Type B pancreatic cell (in vitro differentiated cells): Measurements from ENCODE around the gene POLR2J2. TPM values are rescaled to one million over a fixed set of nuclear protein-coding genes. Genes with fewer than 3 reads are reported as not detected.
"Not testable (repeated sequence)": the region's sequence is repeated elsewhere in the genome, so short reads cannot be mapped to it uniquely, and the experiment has no call there.

ENCODE experiments used
- DNase-seq: peaks from one replicate; pipeline ENCODE4 v3.0.0; 2021; ENCODE audit warnings: mixed read lengths; ENCODE audit not compliant: unreplicated experiment; ENCODE audit errors: extremely low spot score
- H3K27ac Mint-ChIP-seq: 2 replicates; pipeline ENCODE4 v1.8.0; 2021; ENCODE audit warnings: mild to moderate bottlenecking, mixed read lengths
- H3K27me3 Mint-ChIP-seq: 2 replicates; pipeline ENCODE4 v1.8.0; 2021; ENCODE audit warnings: mixed read lengths
- H3K36me3 Mint-ChIP-seq: 2 replicates; pipeline ENCODE4 v1.8.0; 2021; ENCODE audit warnings: mixed read lengths
- H3K4me1 Mint-ChIP-seq: one replicate; pipeline ENCODE4 v1.8.0; 2021; ENCODE audit warnings: mixed read lengths; ENCODE audit not compliant: unreplicated experiment
- H3K4me3 Mint-ChIP-seq: 2 replicates; pipeline ENCODE4 v1.8.0; 2021; ENCODE audit warnings: mild to moderate bottlenecking, mixed read lengths
- H3K9me3 Mint-ChIP-seq: 2 replicates; pipeline ENCODE4 v1.8.0; 2021; ENCODE audit warnings: mixed read lengths
- total RNA-seq: library from RNA; stranded (reverse); gene quantifications from 2 replicates; pipeline ENCODE4 v1.2.1, GENCODE V29; 2021; ENCODE audit warnings: low replicate concordance

POLR2J2 gene
- total RNA-seq, 1 donor from 2014 or later: 9.4 TPM

DNA sequence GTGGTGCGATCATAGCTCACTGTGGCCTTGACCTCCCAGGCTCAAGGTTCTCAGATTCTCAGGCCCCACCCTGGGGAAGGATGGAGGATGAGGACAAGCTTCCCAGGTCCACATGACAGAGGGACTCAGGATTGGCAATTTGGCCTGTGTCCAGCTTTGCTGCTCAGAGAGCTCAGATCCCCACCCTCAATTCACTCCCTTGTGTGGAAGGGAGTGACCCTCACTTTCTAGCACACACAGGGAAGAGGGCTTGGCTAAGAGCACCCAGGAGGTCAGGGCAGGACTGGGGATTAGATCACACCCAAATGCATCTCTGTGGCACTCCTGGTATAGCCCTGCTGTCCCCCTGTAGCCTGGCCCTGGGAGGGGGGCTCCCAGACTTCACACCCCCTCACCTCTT lies 28.1 kb downstream of the POLR2J2 start:
- H3K4me1 Mint-ChIP-seq, H3K9me3 Mint-ChIP-seq, H3K27ac Mint-ChIP-seq, H3K4me3 Mint-ChIP-seq, H3K27me3 Mint-ChIP-seq, H3K36me3 Mint-ChIP-seq, DNase-seq: not testable (repeated sequence)

DNA sequence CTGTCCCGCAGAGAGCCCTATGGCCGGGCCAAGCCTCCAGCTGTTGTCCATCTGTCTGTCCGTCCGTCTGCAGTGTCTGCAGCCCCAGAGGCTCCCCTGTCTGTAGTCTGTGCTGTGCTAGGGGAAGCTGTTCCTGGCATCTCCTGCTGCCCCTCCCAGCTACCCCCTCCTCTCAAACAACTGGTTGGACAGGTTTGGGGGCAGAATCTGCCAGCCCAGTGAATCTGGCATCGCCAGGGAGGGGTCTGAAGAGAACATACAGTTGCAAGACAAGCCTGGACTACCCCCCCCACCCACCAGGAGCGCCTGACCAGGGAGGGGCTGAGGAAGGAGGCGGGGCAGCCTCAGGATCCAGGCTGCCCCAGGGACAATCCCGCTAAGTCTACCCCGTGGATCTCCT lies 28.8 kb downstream of the POLR2J2 start, which contains the start of gene UPK3BL1:
Gene UPK3BL1, minus strand, starts transcription at position 101 of the 400 bp plus-strand sequence. Its CDS starts 50 bp downstream, at position 51.
- not testable (repeated sequence) for H3K9me3 Mint-ChIP-seq, H3K27ac Mint-ChIP-seq, DNase-seq, H3K4me1 Mint-ChIP-seq, H3K4me3 Mint-ChIP-seq, H3K36me3 Mint-ChIP-seq, H3K27me3 Mint-ChIP-seq

GRCh38 chr7:102638848-102639247 lies 32.6 kb downstream of the POLR2J2 start:
- DNase-seq, H3K27me3 Mint-ChIP-seq, H3K9me3 Mint-ChIP-seq, H3K4me1 Mint-ChIP-seq, H3K27ac Mint-ChIP-seq, H3K4me3 Mint-ChIP-seq, H3K36me3 Mint-ChIP-seq: not testable (repeated sequence)

GRCh38 chr7:102636956-102637355 lies 34.5 kb downstream of the POLR2J2 start:
- H3K27me3 Mint-ChIP-seq, H3K27ac Mint-ChIP-seq, DNase-seq, H3K36me3 Mint-ChIP-seq, H3K9me3 Mint-ChIP-seq, H3K4me1 Mint-ChIP-seq, H3K4me3 Mint-ChIP-seq: not testable (repeated sequence)

DNA sequence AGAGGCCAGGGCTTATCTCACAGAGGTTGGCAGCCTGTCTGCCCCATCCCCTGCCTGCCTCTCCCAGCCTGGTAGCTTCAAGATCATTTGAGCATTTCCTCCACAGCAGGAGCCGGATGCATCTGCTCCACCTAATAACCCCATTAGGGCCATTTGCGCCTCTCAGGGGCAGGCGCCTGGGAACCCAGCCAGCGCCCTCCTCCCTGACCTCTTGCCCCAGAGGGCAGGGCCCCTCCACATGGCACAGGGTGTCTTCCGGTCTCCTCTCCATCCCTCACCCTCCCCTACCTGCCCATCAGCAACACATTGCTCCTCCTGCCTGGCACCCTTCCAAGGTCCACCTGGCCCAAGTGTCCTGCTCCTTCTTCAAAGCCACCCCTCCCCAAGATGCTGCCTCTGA lies 36.1 kb downstream of the POLR2J2 start:
- not testable (repeated sequence) for H3K4me3 Mint-ChIP-seq, H3K27me3 Mint-ChIP-seq, H3K27ac Mint-ChIP-seq, H3K36me3 Mint-ChIP-seq, H3K4me1 Mint-ChIP-seq, H3K9me3 Mint-ChIP-seq, DNase-seq

- not testable (repeated sequence) for H3K27me3 Mint-ChIP-seq, H3K4me1 Mint-ChIP-seq, H3K27ac Mint-ChIP-seq, H3K36me3 Mint-ChIP-seq, H3K9me3 Mint-ChIP-seq, DNase-seq, H3K4me3 Mint-ChIP-seq
Measured at GRCh38 chr7:102634299-102634698, 37.2 kb downstream of the POLR2J2 start.

GRCh38 chr7:102630622-102631021 lies 40.8 kb downstream of the POLR2J2 start:
- not testable (repeated sequence) for H3K27ac Mint-ChIP-seq, DNase-seq, H3K4me3 Mint-ChIP-seq, H3K27me3 Mint-ChIP-seq, H3K4me1 Mint-ChIP-seq, H3K36me3 Mint-ChIP-seq, H3K9me3 Mint-ChIP-seq

GRCh38 chr7:102627271-102627904 lies 44.1 kb downstream of the POLR2J2 start:
- H3K4me1 Mint-ChIP-seq, H3K27ac Mint-ChIP-seq, H3K36me3 Mint-ChIP-seq, DNase-seq, H3K27me3 Mint-ChIP-seq, H3K4me3 Mint-ChIP-seq, H3K9me3 Mint-ChIP-seq: not testable (repeated sequence)

GRCh38 chr7:102618122-102618521 lies 53.3 kb downstream of the POLR2J2 start:
- not testable (repeated sequence) for H3K9me3 Mint-ChIP-seq, H3K36me3 Mint-ChIP-seq

GRCh38 chr7:102616507-102617125 lies 54.8 kb downstream of the POLR2J2 start, which contains the start of gene RASA4:
Gene RASA4, minus strand, starts transcription at chr7:102616756. Its CDS starts 67 bp downstream, at chr7:102616689.
- DNase-seq, H3K27me3 Mint-ChIP-seq, H3K9me3 Mint-ChIP-seq, H3K27ac Mint-ChIP-seq, H3K36me3 Mint-ChIP-seq, H3K4me3 Mint-ChIP-seq, H3K4me1 Mint-ChIP-seq: not testable (repeated sequence)

More at GRCh38 chr7:102618122-102618521, 53.3 kb downstream of the POLR2J2 start:
- not testable (repeated sequence) for H3K4me1 Mint-ChIP-seq, H3K27ac Mint-ChIP-seq, H3K27me3 Mint-ChIP-seq, DNase-seq, H3K4me3 Mint-ChIP-seq

Other genes starting within 250 kb of the POLR2J2 start
- 23.1 and 34.9 TPM in 2 replicates for gene ORAI2, start 238.1 kb downstream of the POLR2J2 start, total RNA-seq
- gene ALKBH4, start 206.8 kb downstream of the POLR2J2 start, total RNA-seq: 11.2 and 13.3 TPM in 2 replicates
- gene LRWD1, start 206.7 kb downstream of the POLR2J2 start, total RNA-seq: 16.5 and 23.5 TPM in 2 replicates
- 45.2 and 48.1 TPM in 2 replicates for gene POLR2J, start 192.7 kb downstream of the POLR2J2 start, total RNA-seq
- 5.5 and 7.1 TPM in 2 replicates for gene RASA4B, start 153.9 kb downstream of the POLR2J2 start, total RNA-seq
- gene UPK3BL2, start 128.0 kb downstream of the POLR2J2 start, total RNA-seq: 19.5 and 19.8 TPM in 2 replicates
- not detected in 2 replicates for gene SPDYE2, start 120.4 kb downstream of the POLR2J2 start, total RNA-seq
- 13.2 and 24.0 TPM in 2 replicates for gene POLR2J3, start 99.1 kb downstream of the POLR2J2 start, total RNA-seq
- gene RASA4, start 54.9 kb downstream of the POLR2J2 start, total RNA-seq: 14.6 and 23.5 TPM in 2 replicates
- 53.3 and 77.1 TPM in 2 replicates for gene UPK3BL1, start 28.9 kb downstream of the POLR2J2 start, total RNA-seq
- not detected in 2 replicates for gene SPDYE2B, start 21.3 kb downstream of the POLR2J2 start, total RNA-seq
- 8.6 and 8.7 TPM in 2 replicates for gene FAM185A, start 77.3 kb upstream of the POLR2J2 start, total RNA-seq
- gene LRRC17, start 241.3 kb upstream of the POLR2J2 start, total RNA-seq: 1.5 and 68.3 TPM in 2 replicates